Occipital lobe (tissue), 2 donors: ENCODE results near the gene DPP9. TPM values are rescaled to one million over a fixed set of nuclear protein-coding genes. Genes with fewer than 3 reads are reported as not detected.

Experiments used
- DNase-seq: peaks from one replicate; lab custom pipeline; 2025; lab: John Stamatoyannopoulos, UW
- total RNA-seq: library from RNA; depleted of rRNA; stranded (reverse); fragments of >200 nt; gene quantifications from one replicate; pipeline ENCODE4 v1.2.3, GENCODE V29; 2014

DPP9 gene
- total RNA-seq, 1 donor from 2014 or later = 5.5 TPM

- no peak for DNase-seq
Observed at GRCh38 chr19:4657262-4657661, 66.4 kb downstream of the DPP9 start.

GRCh38 chr19:4656102-4656501 lies 67.5 kb downstream of the DPP9 start:
- no peak for DNase-seq

GRCh38 chr19:4654437-4655361 lies 68.9 kb downstream of the DPP9 start:
- peak; percentile 43 for DNase-seq

GRCh38 chr19:4653793-4654436 lies 69.7 kb downstream of the DPP9 start:
- DNase-seq = no peak

- DNase-seq = no peak
Observed at GRCh38 chr19:4652075-4652474, 71.6 kb downstream of the DPP9 start.

- no peak for DNase-seq
Observed at GRCh38 chr19:4650159-4650558, 73.5 kb downstream of the DPP9 start.

GRCh38 chr19:4649392-4650047 lies 74.1 kb downstream of the DPP9 start:
- DNase-seq = no peak

GRCh38 chr19:4647676-4648644 lies 75.7 kb downstream of the DPP9 start:
- no peak for DNase-seq

- no peak for DNase-seq
Observed at GRCh38 chr19:4645718-4646117, 77.9 kb downstream of the DPP9 start.

- no peak for DNase-seq
Observed at GRCh38 chr19:4642625-4643024, 81.0 kb downstream of the DPP9 start.

- no peak for DNase-seq
Observed at GRCh38 chr19:4641132-4641531, 82.5 kb downstream of the DPP9 start.

- no peak for DNase-seq
Observed at GRCh38 chr19:4640247-4641000, 83.2 kb downstream of the DPP9 start.

GRCh38 chr19:4639531-4640246 lies 84.0 kb downstream of the DPP9 start:
- DNase-seq = no peak

- DNase-seq = peak; percentile 94
Observed at GRCh38 chr19:4638828-4639530, 84.7 kb downstream of the DPP9 start, which contains the start of gene TNFAIP8L1. Gene TNFAIP8L1 (plus strand): TSS chr19:4639516. CDS start chr19:4651870, 12,354 bp downstream.

- DNase-seq = no peak
Observed at GRCh38 chr19:4638317-4638716, 85.3 kb downstream of the DPP9 start.

- DNase-seq = no peak
Observed at GRCh38 chr19:4636761-4637160, 86.9 kb downstream of the DPP9 start.

GRCh38 chr19:4636151-4636717 lies 87.4 kb downstream of the DPP9 start:
- no peak for DNase-seq

GRCh38 chr19:4635754-4636116 lies 87.9 kb downstream of the DPP9 start:
- DNase-seq = no peak
